Articular chondrocyte of knee joint (primary cell): ENCODE results near the gene UBB. TPM values are rescaled to one million over a fixed set of nuclear protein-coding genes. Genes with fewer than 3 reads are reported as not detected.

Experiments
- total RNA-seq: library from RNA; depleted of rRNA; stranded (reverse); fragments of >200 nt; gene quantifications from 2 replicates; pipeline ENCODE4 v1.2.3, GENCODE V29; 2012

Gene UBB
- total RNA-seq = 1,186 and 1,336 TPM in 2 replicates

DNA sequence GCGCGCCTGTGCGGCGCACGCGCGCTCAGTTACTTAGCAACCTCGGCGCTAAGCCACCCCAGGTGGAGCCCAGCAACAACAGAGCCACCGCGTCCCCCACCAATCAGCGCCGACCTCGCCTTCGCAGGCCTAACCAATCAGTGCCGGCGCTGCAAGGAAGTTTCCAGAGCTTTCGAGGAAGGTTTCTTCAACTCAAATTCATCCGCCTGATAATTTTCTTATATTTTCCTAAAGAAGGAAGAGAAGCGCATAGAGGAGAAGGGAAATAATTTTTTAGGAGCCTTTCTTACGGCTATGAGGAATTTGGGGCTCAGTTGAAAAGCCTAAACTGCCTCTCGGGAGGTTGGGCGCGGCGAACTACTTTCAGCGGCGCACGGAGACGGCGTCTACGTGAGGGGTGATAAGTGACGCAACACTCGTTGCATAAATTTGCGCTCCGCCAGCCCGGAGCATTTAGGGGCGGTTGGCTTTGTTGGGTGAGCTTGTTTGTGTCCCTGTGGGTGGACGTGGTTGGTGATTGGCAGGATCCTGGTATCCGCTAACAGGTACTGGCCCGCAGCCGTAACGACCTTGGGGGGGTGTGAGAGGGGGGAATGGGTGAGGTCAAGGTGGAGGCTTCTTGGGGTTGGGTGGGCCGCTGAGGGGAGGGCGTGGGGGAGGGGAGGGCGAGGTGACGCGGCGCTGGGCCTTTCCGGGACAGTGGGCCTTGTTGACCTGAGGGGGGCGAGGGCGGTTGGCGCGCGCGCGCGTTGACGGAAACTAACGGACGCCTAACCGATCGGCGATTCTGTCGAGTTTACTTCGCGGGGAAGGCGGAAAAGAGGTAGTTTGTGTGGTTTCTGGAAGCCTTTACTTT lies at the start of gene UBB:
UBB (plus strand) TSS at position 452 of the 856 bp plus-strand sequence. CDS start 817 bp downstream, outside the sequence.

DNA sequence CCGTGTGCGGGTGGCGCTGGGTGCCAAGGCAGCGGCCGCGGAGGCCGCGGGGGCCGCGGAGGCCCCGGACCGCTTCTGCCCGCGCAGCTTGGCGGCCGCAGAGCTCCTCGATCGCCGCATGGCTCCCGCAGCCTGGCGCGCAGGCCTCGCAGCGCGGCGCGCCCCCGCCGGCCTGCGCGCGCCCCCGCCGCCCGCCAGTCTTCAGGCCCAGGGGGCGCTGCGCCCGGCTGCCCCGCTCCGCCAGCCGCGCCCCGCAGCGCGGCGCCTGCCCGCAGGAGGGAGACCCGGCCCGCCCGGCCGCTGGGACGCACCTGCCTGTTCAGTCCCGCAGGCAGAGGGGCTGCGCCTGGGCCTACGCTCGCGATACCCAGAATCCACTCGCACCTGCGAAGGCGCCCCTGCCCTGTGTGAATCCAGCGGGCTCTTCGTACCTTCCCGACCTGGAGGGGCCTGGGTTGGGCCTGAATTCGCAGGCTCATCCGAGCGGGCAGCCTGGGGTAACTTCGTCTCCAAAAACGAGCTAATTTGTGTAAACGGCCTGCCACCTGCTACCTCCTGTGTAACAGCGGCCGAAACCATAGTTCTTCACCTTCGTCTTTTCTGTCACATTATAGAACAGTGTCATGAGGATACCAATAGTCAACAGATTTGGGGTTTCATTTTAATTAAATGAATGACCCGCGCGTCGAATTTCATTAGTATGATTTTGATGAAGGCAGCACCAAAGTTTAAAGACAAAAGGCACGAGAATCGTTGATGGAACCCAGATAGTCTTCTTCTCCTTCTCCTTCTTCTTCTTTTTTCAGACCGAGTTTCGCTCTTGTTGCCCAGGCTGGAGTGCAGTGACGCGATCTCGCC lies 27.3 kb upstream of the UBB start, which contains the start of gene CENPV:
CENPV (minus strand) TSS at position 153 of the 858 bp plus-strand sequence; CDS start at position 120, 33 bp downstream.

DNA sequence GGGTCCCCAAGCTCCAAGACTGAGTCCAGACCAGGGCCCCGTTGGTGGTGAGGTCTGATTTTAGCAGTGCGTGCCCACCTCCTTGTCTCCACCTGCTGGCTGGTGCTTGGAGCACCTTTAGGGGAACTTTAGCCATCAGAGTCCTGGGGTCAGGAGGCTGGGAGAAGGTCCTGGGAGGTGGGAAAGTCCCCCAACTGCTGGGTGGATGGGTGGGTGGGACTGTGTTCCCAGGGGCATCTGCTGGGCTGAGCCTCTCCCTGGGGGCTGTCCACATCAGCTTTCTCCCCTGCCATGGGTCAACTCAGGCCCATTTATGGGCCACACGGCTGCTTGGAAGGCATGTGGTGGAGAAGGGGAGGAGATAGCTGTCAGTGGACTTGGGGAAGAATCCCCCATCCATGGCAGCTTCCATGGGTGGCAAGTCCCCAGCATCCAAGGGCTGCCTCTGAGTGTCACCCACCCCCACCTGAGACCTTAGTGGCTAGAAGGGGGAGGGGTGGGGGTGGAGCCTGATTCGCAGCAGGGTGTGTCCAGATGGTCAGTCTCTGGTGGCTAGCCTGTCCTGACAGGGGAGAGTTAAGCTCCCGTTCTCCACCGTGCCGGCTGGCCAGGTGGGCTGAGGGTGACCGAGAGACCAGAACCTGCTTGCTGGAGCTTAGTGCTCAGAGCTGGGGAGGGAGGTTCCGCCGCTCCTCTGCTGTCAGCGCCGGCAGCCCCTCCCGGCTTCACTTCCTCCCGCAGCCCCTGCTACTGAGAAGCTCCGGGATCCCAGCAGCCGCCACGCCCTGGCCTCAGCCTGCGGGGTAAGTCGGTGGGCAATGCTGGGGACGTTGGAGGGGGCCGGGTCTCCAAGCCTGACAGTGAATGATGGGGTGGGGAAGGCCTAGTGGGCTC lies 34.4 kb downstream of the UBB start, which contains the start of gene TRPV2:
TRPV2 (plus strand) TSS at position 541 of the 894 bp plus-strand sequence. CDS start 2,098 bp downstream, outside the sequence.

Other genes starting within 250 kb of the UBB start
- gene NCOR1, start 165.6 kb upstream of the UBB start, total RNA-seq = 98.4 and 111 TPM in 2 replicates
- gene PIGL, start 163.9 kb upstream of the UBB start, total RNA-seq = 20.4 and 29.0 TPM in 2 replicates
- 3.3 and 4.5 TPM in 2 replicates for gene CENPV, start 27.6 kb upstream of the UBB start, total RNA-seq
- gene TRPV2, start 34.5 kb downstream of the UBB start, total RNA-seq = 21.7 and 41.8 TPM in 2 replicates
- gene LRRC75A, start 111.1 kb downstream of the UBB start, total RNA-seq = 1.6 and 2.1 TPM in 2 replicates
- gene ZNF287, start 188.1 kb downstream of the UBB start, total RNA-seq = 11.2 and 12.6 TPM in 2 replicates